BJ (cell line): Measurements from ENCODE around the gene HHLA2. TPM values are rescaled to one million over a fixed set of nuclear protein-coding genes. Genes with fewer than 3 reads are reported as not detected.

Source experiments
- CTCF ChIA-PET: fragments of 350-600 bp; formaldehyde crosslinking; extraction: SDS; loops from one replicate; lab custom pipeline; 2021; ENCODE audit warnings: antibody characterized with exemption, inconsistent platforms; lab: Yijun Ruan, JAX
- POLR2A ChIA-PET: fragments of 300-600 bp; sonication (Branson Sonifier 250); formaldehyde crosslinking; extraction: SDS; loops from one replicate; lab custom pipeline; 2021; ENCODE audit warnings: antibody characterized with exemption; lab: Charles Lee
- DNase-seq: peaks from one replicate; pipeline ENCODE4 v3.0.0-alpha.2; 2011; ENCODE audit warnings: low read depth
- H3K27me3 ChIP-seq: 2 replicates; pipeline ENCODE4 v1.6.0; 2011; ENCODE audit warnings: low read length; ENCODE audit not compliant: control insufficient read depth, insufficient read depth
- H3K36me3 ChIP-seq: 2 replicates; pipeline ENCODE4 v1.5.1; 2011; ENCODE audit warnings: low read length; ENCODE audit not compliant: control insufficient read depth, insufficient read depth
- H3K4me3 ChIP-seq: 2 replicates; pipeline ENCODE4 v1.5.1; 2011; ENCODE audit warnings: low read depth, mild to moderate bottlenecking, control low read depth, low read length
- CTCF ChIP-seq: IDR thresholded peaks from 2 replicates; pipeline ENCODE4 v1.5.1; 2011; ENCODE audit warnings: low read depth, mild to moderate bottlenecking, control low read depth, inconsistent platforms, low read length, moderate library complexity; ENCODE audit not compliant: insufficient read depth
- polyA plus RNA-seq: library from polyadenylated mRNA; depleted of rRNA; stranded (reverse); fragments of >200 nt; gene quantifications from 2 replicates; pipeline ENCODE4 v1.2.3, GENCODE V29; 2011

Gene HHLA2
- polyA plus RNA-seq, 1 experiment: not detected

DNA sequence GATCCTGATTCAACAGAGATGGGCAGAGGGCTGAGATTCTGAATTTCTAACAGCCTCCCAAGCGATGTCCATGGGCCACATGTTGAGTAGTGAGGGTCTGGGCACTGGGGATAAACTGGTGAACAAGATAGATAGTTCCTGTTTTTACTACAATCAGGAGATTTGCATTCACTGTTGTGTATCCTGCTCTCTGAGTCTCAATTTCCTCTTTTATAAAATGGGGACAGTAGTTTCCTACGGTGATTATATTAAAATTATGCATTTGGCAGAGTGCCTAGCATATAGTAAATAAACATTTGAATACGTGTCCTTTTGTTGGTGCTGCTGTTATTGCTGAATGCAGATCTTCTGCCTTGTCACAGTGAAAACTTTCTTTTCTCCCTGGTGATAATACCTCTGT lies 111.5 kb downstream of the HHLA2 start:
- no peak overlapping the region for H3K4me3 ChIP-seq
- DNase-seq: no peak
- H3K36me3 ChIP-seq: no peaks in the 10 kb centered on the region
- CTCF ChIA-PET: interaction anchor here (0.6 to 1.6 kb wide), 6 partner anchors 73 to 1239 kb away, joined by 3 to 8 read pairs (median 4); no protein-coding TSS in a partner anchor
- POLR2A ChIA-PET: no interaction called here
- TF ChIP-seq CTCF: no peak
- H3K27me3 ChIP-seq: no peaks in the 10 kb centered on the region

DNA sequence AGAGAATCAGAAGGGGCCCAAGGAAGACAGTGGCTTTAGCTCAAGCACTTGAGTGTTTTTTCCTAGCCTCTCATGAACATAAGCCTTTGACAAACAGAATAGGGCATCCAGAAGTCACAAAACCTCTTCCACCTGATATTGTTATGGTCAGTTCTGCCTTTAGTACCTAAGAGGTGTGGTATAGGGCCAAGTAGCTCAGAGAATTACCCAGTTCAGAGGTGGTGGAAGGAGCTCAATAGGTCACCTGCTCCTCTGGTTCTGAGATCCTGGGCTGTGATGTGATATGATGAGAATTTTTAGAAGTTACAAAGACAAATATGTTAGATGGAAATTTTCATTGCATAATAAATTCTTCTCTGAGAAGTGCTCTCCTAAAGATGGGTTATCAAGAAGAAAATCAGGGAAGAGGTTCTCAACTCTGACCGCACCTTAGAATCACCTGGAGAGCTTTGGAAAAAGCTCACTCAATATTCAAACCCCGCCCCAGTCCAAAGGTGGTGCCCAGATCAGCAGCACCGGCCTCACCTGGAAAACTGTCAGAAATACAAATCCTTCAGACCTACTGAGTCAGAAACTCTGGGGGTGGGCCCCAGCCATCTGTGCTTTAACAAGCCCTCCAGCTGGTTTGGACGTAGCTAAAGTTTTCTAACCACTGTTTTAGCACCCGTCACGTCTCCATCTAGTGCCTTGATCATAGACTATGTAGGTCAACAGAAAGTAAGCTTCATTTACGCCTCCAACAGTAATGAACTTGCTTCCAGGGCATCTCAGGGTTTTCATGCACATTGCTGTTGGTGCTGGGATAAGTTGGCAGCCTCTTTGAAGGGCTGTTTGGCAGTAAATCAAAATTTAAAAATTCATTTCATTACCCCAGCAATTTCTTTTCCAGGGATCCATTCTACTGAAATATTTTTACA lies 112.8 kb downstream of the HHLA2 start:
- ChIA-PET CTCF (interaction anchor here (1.4 to 1.6 kb wide), 2 partner anchors 255 to 471 kb away, joined by 3 to 5 read pairs; no protein-coding TSS in a partner anchor), POLR2A (no interaction called here)
- H3K27me3 ChIP-seq: no peaks in the 10 kb centered on the region
- no peak for TF ChIP-seq CTCF
- no peak for DNase-seq
- H3K36me3 ChIP-seq: no peaks in the 10 kb centered on the region
- H3K4me3 ChIP-seq: no peak overlapping the region

DNA sequence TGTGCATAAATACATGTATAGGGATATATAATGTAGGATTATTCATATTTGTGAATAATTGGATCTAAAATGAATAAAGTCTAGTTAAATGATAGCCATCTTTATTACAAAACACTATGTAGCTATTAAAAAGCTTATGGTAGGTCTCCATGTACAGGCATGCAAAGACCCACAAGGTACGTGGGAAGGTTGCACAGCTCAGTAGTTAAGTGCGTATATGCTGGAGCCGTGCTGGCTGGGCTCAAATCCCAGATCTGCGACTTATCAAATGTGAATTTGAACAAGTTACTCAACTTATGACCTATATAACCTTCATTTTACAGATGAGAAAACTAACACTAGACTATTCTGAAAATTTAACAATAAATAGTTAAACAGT lies 113.4 kb downstream of the HHLA2 start:
- TF ChIP-seq CTCF: no peak
- no peaks in the 10 kb centered on the region for H3K36me3 ChIP-seq
- no peaks in the 10 kb centered on the region for H3K27me3 ChIP-seq
- H3K4me3 ChIP-seq: no peak overlapping the region
- ChIA-PET POLR2A (no interaction called here), CTCF (interaction anchor here (1.4 to 1.6 kb wide), 3 partner anchors 10 to 472 kb away, joined by 4 to 6 read pairs (median 5); no protein-coding TSS in a partner anchor)
- DNase-seq: no peak

- H3K36me3 ChIP-seq: no peaks in the 10 kb centered on the region
- H3K27me3 ChIP-seq: no peaks in the 10 kb centered on the region
- POLR2A ChIA-PET: no interaction called here
- no peak overlapping the region for H3K4me3 ChIP-seq
- TF ChIP-seq CTCF: no peak
- DNase-seq: no peak
- CTCF ChIA-PET: interaction anchor here (1.4 to 1.6 kb wide), 3 partner anchors 9 to 473 kb away, joined by 4 to 6 read pairs (median 5); no protein-coding TSS in a partner anchor
These were observed 114.2 kb downstream of the HHLA2 start for GRCh38 chr3:108410531-108410984.

GRCh38 chr3:108412121-108412750 lies 115.9 kb downstream of the HHLA2 start:
- TF ChIP-seq CTCF: no peak
- ChIA-PET POLR2A (no interaction called here), CTCF (interaction anchor here (0.7 kb wide), 1 partner anchor 14 kb away, joined by 3 read pairs; no protein-coding TSS in a partner anchor)
- no peak overlapping the region for H3K4me3 ChIP-seq
- no peaks in the 10 kb centered on the region for H3K36me3 ChIP-seq
- H3K27me3 ChIP-seq: no peaks in the 10 kb centered on the region
- no peak for DNase-seq
